Measurements from ENCODE around the gene CFTR.
A peak's percentile ranks its signal among the peaks of the same experiment; 100 is the strongest.

Gene CFTR

GRCh38 chr7:117645481-117646165 lies 165.8 kb downstream of the CFTR start:
- Histone ChIP-seq H2AFZ (ENCODE audit: low read length) (no peak overlapping the region), H3K4me1 (ENCODE audit: low read length) (no peaks in the 10 kb centered on the region), H3F3A (ENCODE audit: insufficient read depth, low read length) (no peaks in the 10 kb centered on the region), H3K4me3 (ENCODE audit: low read length) (no peak overlapping the region), H3K27ac (ENCODE audit: low read length) (no peak overlapping the region), H3K27me3 (replicated peaks; ENCODE audit: insufficient read depth, low read length) (no peaks in the 10 kb centered on the region), H4K20me1 (ENCODE audit: insufficient read depth, low read length) (no peaks in the 10 kb centered on the region), H3K9me3 (replicated peaks; ENCODE audit: insufficient read depth, low read length) (no peaks in the 10 kb centered on the region), H3K9me2 (replicated peaks; ENCODE audit: insufficient read depth, low read length) (no peaks in the 10 kb centered on the region), H3K36me3 (replicated peaks; ENCODE audit: insufficient read depth, low read length) (no peaks in the 10 kb centered on the region), H3K4me2 (ENCODE audit: low read depth, low read length) (no peak overlapping the region), H3K9ac (ENCODE audit: low read length) (no peak overlapping the region), H3K79me2 (ENCODE audit: low read length) (no peaks in the 10 kb centered on the region)
- DNase-seq: no peak
- TF ChIP-seq EZH2 (optimal IDR thresholded peaks at IDR 0.05; ENCODE audit: low read depth, low read length) (no peak), EZH2phosphoT487 (IDR thresholded peaks at IDR 0.05; ENCODE audit: low read length) (no peak), CTCF (IDR thresholded peaks at IDR 0.05; ENCODE audit: low read length) (no peak)

GRCh38 chr7:117648203-117648866 lies 168.5 kb downstream of the CFTR start:
- H3K27me3 ChIP-seq (replicated peaks; ENCODE audit: insufficient read depth, low read length): no peaks in the 10 kb centered on the region
- no peak overlapping the region for H3K4me3 ChIP-seq (ENCODE audit: low read length)
- no peaks in the 10 kb centered on the region for H3K9me2 ChIP-seq (replicated peaks; ENCODE audit: insufficient read depth, low read length)
- H3K4me1 ChIP-seq (ENCODE audit: low read length): no peaks in the 10 kb centered on the region
- H3K27ac ChIP-seq (ENCODE audit: low read length): no peak overlapping the region
- no peak overlapping the region for H2AFZ ChIP-seq (ENCODE audit: low read length)
- no peaks in the 10 kb centered on the region for H3F3A ChIP-seq (ENCODE audit: insufficient read depth, low read length)
- no peak overlapping the region for H3K9ac ChIP-seq (ENCODE audit: low read length)
- H3K9me3 ChIP-seq (replicated peaks; ENCODE audit: insufficient read depth, low read length): no peaks in the 10 kb centered on the region
- TF ChIP-seq EZH2phosphoT487 (IDR thresholded peaks at IDR 0.05; ENCODE audit: low read length) (no peak), CTCF (IDR thresholded peaks at IDR 0.05; ENCODE audit: low read length) (no peak), EZH2 (optimal IDR thresholded peaks at IDR 0.05; ENCODE audit: low read depth, low read length) (no peak)
- no peak overlapping the region for H3K4me2 ChIP-seq (ENCODE audit: low read depth, low read length)
- no peaks in the 10 kb centered on the region for H3K36me3 ChIP-seq (replicated peaks; ENCODE audit: insufficient read depth, low read length)
- no peaks in the 10 kb centered on the region for H4K20me1 ChIP-seq (ENCODE audit: insufficient read depth, low read length)
- H3K79me2 ChIP-seq (ENCODE audit: low read length): no peaks in the 10 kb centered on the region
- peak; percentile 26 for DNase-seq

- no peaks in the 10 kb centered on the region for H3K9me3 ChIP-seq (replicated peaks; ENCODE audit: insufficient read depth, low read length)
- no peaks in the 10 kb centered on the region for H3K4me1 ChIP-seq (ENCODE audit: low read length)
- H3K4me2 ChIP-seq (ENCODE audit: low read depth, low read length): no peak overlapping the region
- no peak overlapping the region for H3K9ac ChIP-seq (ENCODE audit: low read length)
- no peak overlapping the region for H3K4me3 ChIP-seq (ENCODE audit: low read length)
- H3K27me3 ChIP-seq (replicated peaks; ENCODE audit: insufficient read depth, low read length): no peaks in the 10 kb centered on the region
- no peaks in the 10 kb centered on the region for H3F3A ChIP-seq (ENCODE audit: insufficient read depth, low read length)
- H3K79me2 ChIP-seq (ENCODE audit: low read length): no peaks in the 10 kb centered on the region
- DNase-seq: no peak
- H3K27ac ChIP-seq (ENCODE audit: low read length): no peak overlapping the region
- no peaks in the 10 kb centered on the region for H3K9me2 ChIP-seq (replicated peaks; ENCODE audit: insufficient read depth, low read length)
- no peaks in the 10 kb centered on the region for H4K20me1 ChIP-seq (ENCODE audit: insufficient read depth, low read length)
- TF ChIP-seq EZH2phosphoT487 (IDR thresholded peaks at IDR 0.05; ENCODE audit: low read length): no peak
- TF ChIP-seq CTCF (IDR thresholded peaks at IDR 0.05; ENCODE audit: low read length): no peak
- TF ChIP-seq EZH2 (optimal IDR thresholded peaks at IDR 0.05; ENCODE audit: low read depth, low read length): no peak
- no peaks in the 10 kb centered on the region for H3K36me3 ChIP-seq (replicated peaks; ENCODE audit: insufficient read depth, low read length)
- no peak overlapping the region for H2AFZ ChIP-seq (ENCODE audit: low read length)
Observed at GRCh38 chr7:117652943-117653680, 173.3 kb downstream of the CFTR start.
